Metanephros (tissue), 1 donor: ENCODE data around the gene CHRNB1. TPM values are rescaled to one million over a fixed set of nuclear protein-coding genes. Genes with fewer than 3 reads are reported as not detected.

ENCODE experiments used
- total RNA-seq: library from RNA; depleted of rRNA; stranded (reverse); fragments of >200 nt; gene quantifications from one replicate; pipeline ENCODE4 v1.2.3, GENCODE V29; 2014

CHRNB1 gene
- total RNA-seq = 21.4 TPM

GRCh38 chr17:7444682-7445618, at the start of gene CHRNB1:
Gene CHRNB1 (plus strand): TSS chr17:7445061. CDS start chr17:7445128, 67 bp downstream.

GRCh38 chr17:7403977-7404736, 40.7 kb upstream of the CHRNB1 start, which contains the start of gene TMEM256:
Gene TMEM256 (minus strand): TSS chr17:7404097. CDS start chr17:7404084, 13 bp downstream.

GRCh38 chr17:7407485-7408251, 37.2 kb upstream of the CHRNB1 start, which contains the start of gene NLGN2:
Gene NLGN2 (plus strand): TSS chr17:7407845. CDS start chr17:7408256, 411 bp downstream.

GRCh38 chr17:7419819-7420610, 24.8 kb upstream of the CHRNB1 start, which contains the start of gene SPEM1:
Gene SPEM1 (plus strand): TSS chr17:7420324. CDS start chr17:7420385, 61 bp downstream.

GRCh38 chr17:7425316-7425715, 19.5 kb upstream of the CHRNB1 start, which contains the start of gene SPEM2:
Gene SPEM2 (plus strand): TSS chr17:7425616. CDS start chr17:7425689, 73 bp downstream.

GRCh38 chr17:7428557-7428956, 16.3 kb upstream of the CHRNB1 start, which contains the start of gene SPEM3:
Gene SPEM3 (plus strand): TSS chr17:7428857. CDS start chr17:7428903, 46 bp downstream.

GRCh38 chr17:7439462-7440112, 5.3 kb upstream of the CHRNB1 start, which contains the start of gene FGF11:
Gene FGF11 (plus strand): TSS chr17:7439512. CDS start chr17:7439621, 109 bp downstream.

GRCh38 chr17:7479213-7480088, 34.6 kb downstream of the CHRNB1 start, which contains the start of gene ZBTB4:
Gene ZBTB4 (minus strand): TSS chr17:7479631. CDS start chr17:7466801, 12,830 bp downstream.

GRCh38 chr17:7481275-7481674, 36.4 kb downstream of the CHRNB1 start, which contains the start of gene SLC35G6:
Gene SLC35G6 (plus strand): TSS chr17:7481446. CDS start chr17:7481517, 71 bp downstream.

GRCh38 chr17:7484067-7484918, 39.4 kb downstream of the CHRNB1 start, which contains the start of gene POLR2A:
Gene POLR2A (plus strand): TSS chr17:7484366.

Other genes with a start within 250 kb of the CHRNB1 start
- 36.0 TPM for gene DLG4, start 225.2 kb upstream of the CHRNB1 start, total RNA-seq
- 342 TPM for gene ACADVL, start 225.1 kb upstream of the CHRNB1 start, total RNA-seq
- 73.5 TPM for gene DVL2, start 210.5 kb upstream of the CHRNB1 start, total RNA-seq
- 44.4 TPM for gene PHF23, start 205.6 kb upstream of the CHRNB1 start, total RNA-seq
- gene GABARAP, start 202.6 kb upstream of the CHRNB1 start, total RNA-seq = 226 TPM
- 77.3 TPM for gene CTDNEP1, start 193.3 kb upstream of the CHRNB1 start, total RNA-seq
- gene ELP5, start 192.8 kb upstream of the CHRNB1 start, total RNA-seq = 27.2 TPM
- gene CLDN7, start 182.6 kb upstream of the CHRNB1 start, total RNA-seq = 65.5 TPM
- 19.6 TPM for gene SLC2A4, start 163.3 kb upstream of the CHRNB1 start, total RNA-seq
- gene YBX2, start 150.4 kb upstream of the CHRNB1 start, total RNA-seq = 2.0 TPM
- 179 TPM for gene EIF5A, start 137.4 kb upstream of the CHRNB1 start, total RNA-seq
- gene GPS2, start 129.7 kb upstream of the CHRNB1 start, total RNA-seq = 30.4 TPM
- 31.2 TPM for gene NEURL4, start 115.7 kb upstream of the CHRNB1 start, total RNA-seq
- 4.8 TPM for gene ACAP1, start 108.5 kb upstream of the CHRNB1 start, total RNA-seq
- 7.0 TPM for gene KCTD11, start 92.9 kb upstream of the CHRNB1 start, total RNA-seq
- gene TMEM95, start 89.9 kb upstream of the CHRNB1 start, total RNA-seq = not detected
- 5.5 TPM for gene TNK1, start 64.0 kb upstream of the CHRNB1 start, total RNA-seq
- 23.1 TPM for gene PLSCR3, start 50.5 kb upstream of the CHRNB1 start, total RNA-seq
- 109 TPM for gene TMEM256, start 41.0 kb upstream of the CHRNB1 start, total RNA-seq
- 21.3 TPM for gene NLGN2, start 37.2 kb upstream of the CHRNB1 start, total RNA-seq
- not detected for gene SPEM1, start 24.7 kb upstream of the CHRNB1 start, total RNA-seq
- gene SPEM2, start 19.4 kb upstream of the CHRNB1 start, total RNA-seq = not detected
- not detected for gene SPEM3, start 16.2 kb upstream of the CHRNB1 start, total RNA-seq
- gene TMEM102, start 9.6 kb upstream of the CHRNB1 start, total RNA-seq = 5.0 TPM
- 4.8 TPM for gene FGF11, start 5.5 kb upstream of the CHRNB1 start, total RNA-seq
- 31.0 TPM for gene ZBTB4, start 34.6 kb downstream of the CHRNB1 start, total RNA-seq
- not detected for gene SLC35G6, start 36.4 kb downstream of the CHRNB1 start, total RNA-seq
- gene POLR2A, start 39.3 kb downstream of the CHRNB1 start, total RNA-seq = 118 TPM
- gene TNFSF12, start 104.0 kb downstream of the CHRNB1 start, total RNA-seq = 11.6 TPM
- gene TNFSF13, start 113.7 kb downstream of the CHRNB1 start, total RNA-seq = 10.2 TPM
- 58.0 TPM for gene SENP3, start 116.9 kb downstream of the CHRNB1 start, total RNA-seq
- 16.2 TPM for gene CD68, start 134.6 kb downstream of the CHRNB1 start, total RNA-seq
- 49.6 TPM for gene MPDU1, start 138.8 kb downstream of the CHRNB1 start, total RNA-seq
- 1.5 TPM for gene SOX15, start 145.0 kb downstream of the CHRNB1 start, total RNA-seq
- 30.3 TPM for gene FXR2, start 169.8 kb downstream of the CHRNB1 start, total RNA-seq
- gene SAT2, start 182.8 kb downstream of the CHRNB1 start, total RNA-seq = 56.3 TPM
- gene SHBG, start 185.1 kb downstream of the CHRNB1 start, total RNA-seq = 2.6 TPM
- gene ATP1B2, start 205.9 kb downstream of the CHRNB1 start, total RNA-seq = 13.1 TPM
- gene TP53, start 242.4 kb downstream of the CHRNB1 start, total RNA-seq = 47.4 TPM
- 8.2 TPM for gene WRAP53, start 243.4 kb downstream of the CHRNB1 start, total RNA-seq